GM12801 (cell line): ENCODE results near the gene CST8.

Experiments
- TF ChIP-seq, protein P1 (sequence below): IDR thresholded peaks from one replicate; pipeline ENCODE4 v1.5.1; 2011; ENCODE audit warnings: control low read depth; ENCODE audit not compliant: insufficient read length; ENCODE audit errors: extremely low read depth

CST8 gene

DNA sequence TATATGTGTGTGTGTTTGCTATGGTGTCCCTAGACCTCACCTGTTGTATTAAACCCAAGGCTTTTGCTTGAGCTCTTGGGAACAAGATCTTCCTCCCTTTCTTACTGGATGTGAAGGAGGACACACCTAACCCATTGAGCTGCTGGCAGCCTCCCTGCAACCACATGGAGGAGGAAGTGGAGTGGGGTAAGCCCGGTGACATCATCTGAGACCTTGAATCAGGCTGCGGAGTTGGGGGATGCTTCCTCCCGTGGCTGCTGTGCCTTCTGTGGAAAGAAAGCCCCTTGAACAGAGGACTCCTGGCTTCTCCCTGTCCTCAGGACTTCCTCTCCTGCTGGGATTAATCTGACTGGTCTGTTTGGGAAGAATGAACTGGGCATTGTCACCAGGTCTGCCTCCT lies 41.5 kb upstream of the CST8 start:
- TF ChIP-seq, protein P1, sequence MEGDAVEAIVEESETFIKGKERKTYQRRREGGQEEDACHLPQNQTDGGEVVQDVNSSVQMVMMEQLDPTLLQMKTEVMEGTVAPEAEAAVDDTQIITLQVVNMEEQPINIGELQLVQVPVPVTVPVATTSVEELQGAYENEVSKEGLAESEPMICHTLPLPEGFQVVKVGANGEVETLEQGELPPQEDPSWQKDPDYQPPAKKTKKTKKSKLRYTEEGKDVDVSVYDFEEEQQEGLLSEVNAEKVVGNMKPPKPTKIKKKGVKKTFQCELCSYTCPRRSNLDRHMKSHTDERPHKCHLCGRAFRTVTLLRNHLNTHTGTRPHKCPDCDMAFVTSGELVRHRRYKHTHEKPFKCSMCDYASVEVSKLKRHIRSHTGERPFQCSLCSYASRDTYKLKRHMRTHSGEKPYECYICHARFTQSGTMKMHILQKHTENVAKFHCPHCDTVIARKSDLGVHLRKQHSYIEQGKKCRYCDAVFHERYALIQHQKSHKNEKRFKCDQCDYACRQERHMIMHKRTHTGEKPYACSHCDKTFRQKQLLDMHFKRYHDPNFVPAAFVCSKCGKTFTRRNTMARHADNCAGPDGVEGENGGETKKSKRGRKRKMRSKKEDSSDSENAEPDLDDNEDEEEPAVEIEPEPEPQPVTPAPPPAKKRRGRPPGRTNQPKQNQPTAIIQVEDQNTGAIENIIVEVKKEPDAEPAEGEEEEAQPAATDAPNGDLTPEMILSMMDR: no peak

DNA sequence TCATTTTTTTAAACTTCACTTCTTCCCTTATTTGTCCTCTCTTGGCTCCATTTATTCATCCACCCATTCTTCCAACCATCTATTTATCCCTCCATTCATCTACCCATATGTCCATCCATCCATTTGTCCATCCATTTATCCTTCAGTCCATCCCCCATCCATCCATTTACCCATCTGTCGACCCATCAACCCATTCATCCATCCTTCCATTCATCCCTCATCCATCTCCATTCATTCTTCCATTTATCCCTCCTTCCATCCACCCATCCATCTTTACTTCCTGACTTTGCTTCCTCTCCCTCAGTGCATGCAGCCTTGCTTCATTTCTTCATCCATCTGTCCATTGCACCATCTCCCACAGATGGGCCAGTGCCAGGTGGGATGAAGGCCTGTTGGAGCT lies 40.0 kb upstream of the CST8 start:
- TF ChIP-seq, protein P1: no peak

DNA sequence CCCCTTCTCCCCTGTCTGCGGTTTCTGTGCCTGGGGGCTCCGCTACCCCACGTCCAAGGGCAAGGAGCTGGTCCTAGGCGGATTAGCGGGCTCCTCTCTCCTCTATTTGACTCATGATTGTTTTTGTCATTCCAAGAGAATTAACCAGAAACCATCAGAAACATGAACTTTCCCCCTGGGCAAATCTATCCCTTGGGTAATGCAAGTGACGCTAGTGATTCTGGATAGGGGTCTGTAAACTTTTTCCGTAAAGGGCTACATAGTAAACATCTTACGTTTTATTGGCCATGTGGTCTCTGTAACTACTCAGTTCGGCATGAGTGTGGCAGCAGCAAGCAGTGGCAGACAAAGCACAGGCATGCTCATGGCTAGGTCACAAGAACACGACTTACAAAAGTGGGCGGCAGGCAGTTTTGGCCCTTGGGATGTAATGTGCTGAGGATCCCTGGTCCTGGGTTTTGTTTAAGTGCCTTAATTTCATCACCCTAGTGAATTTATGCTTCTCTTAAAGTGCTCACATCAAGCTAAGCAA lies 38.9 kb upstream of the CST8 start:
- TF ChIP-seq, protein P1: no peak

- TF ChIP-seq, protein P1: no peak
Observed at GRCh38 chr20:23452776-23453175, 38.1 kb upstream of the CST8 start, which contains the start of gene CST11. Gene CST11 (minus strand): TSS chr20:23452876. CDS start chr20:23452811, 65 bp downstream.

DNA sequence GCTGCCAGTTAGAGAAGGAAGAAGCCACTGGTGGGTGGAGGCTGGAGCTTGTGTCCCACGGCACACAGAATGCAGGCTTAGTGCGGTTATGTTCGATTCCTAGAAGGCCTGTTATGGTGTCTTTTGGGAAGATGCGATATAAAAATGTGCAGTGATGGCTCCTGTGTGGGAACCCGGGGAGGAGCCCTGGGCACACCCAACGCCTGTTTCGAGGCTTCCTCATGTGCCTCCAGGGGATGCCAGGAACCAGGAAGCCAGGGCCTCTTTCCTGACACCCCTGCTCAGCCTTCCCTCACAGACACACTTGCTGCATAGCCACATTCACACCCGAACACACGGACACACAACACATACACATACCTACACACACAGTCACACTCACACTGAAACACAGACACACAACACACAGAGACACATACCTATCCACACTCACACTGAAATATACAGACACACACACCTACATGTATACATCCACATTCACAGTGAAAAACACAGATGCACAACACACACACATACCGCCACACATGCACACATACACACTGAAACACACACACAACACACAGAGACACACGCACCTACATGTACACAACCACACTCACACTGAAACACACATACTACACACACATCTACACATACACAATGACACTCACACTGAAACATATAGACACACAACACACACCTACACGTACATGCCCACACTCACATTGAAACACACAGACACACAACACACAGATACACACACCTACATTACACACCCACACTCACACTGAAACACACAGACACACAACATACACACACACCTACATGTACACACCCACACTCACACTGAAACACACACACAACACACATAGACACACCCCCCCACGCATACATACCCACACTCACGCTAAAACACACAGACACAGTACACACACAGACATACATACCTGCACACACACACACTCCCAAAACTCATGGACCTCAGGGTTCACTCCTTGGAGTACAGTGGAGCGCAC lies 37.1 kb upstream of the CST8 start:
- TF ChIP-seq, protein P1: no peak

DNA sequence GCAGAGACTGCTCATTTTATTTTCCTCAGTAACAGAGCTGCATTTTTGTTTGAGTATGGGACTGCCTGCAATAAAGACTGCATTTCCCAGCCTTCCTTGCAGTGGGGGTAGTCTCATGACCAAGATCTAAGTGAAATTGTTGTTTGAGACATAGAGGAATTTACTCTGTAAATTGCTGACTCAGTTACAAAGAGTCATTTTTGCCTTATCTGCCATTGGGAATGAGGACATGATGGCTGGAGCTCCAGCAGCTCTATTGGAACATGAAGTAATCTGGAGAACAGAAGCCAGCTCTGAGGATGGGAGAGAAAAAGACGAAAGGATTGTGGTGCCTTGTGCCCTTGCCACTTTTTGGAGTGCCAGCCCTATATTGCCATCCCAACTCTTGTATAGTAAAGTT lies 36.1 kb upstream of the CST8 start:
- TF ChIP-seq, protein P1: no peak

DNA sequence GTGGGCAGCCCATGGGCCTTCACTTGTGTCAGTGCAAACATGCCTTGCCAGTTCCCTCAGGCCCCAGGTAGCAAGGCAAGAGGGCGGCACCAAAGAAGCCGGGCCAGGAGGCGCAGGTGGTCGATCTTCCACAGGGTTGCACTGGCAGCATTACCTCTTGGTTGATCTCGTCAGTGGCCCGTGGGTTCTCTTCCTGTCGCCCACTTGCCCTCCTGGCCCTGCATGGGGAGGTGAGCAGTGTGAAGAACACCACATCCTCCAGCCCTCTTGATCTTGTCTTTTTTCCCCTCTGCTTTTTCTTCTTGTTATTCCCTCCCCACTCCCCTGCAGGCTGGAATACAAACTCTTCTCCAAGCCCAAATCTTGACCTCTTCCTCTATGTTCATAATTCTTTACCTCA lies 35.3 kb upstream of the CST8 start:
- TF ChIP-seq, protein P1: no peak
